ENCODE data around the gene UNC93B1.
"Not testable (repeated sequence)": the region's sequence is repeated elsewhere in the genome, so short reads cannot be mapped to it uniquely, and the experiment has no call there.

The UNC93B1 gene

GRCh38 chr11:67993821-67994220 lies 10.1 kb downstream of the UNC93B1 start:
- not testable (repeated sequence) for H3K4me3 Mint-ChIP-seq; ATAC-seq (replicated peaks); H3K27me3 Mint-ChIP-seq; H3K9me3 Mint-ChIP-seq; H3K27ac Mint-ChIP-seq; H3K36me3 Mint-ChIP-seq (ENCODE audit: insufficient read depth)
- peaks cover 24 to 30% of the 10 kb centered on the region in 2 donors for H3K4me1 Mint-ChIP-seq (ENCODE audit: low read depth in 2 of 2)
- peak in 2 of 3 experiments; percentile 22 to 31 for DNase-seq

GRCh38 chr11:67991347-67992121 lies 12.4 kb downstream of the UNC93B1 start:
- not testable (repeated sequence) for H3K27me3 Mint-ChIP-seq; H3K36me3 Mint-ChIP-seq (ENCODE audit: insufficient read depth); ATAC-seq (replicated peaks); H3K4me1 Mint-ChIP-seq (ENCODE audit: low read depth in 2 of 2); H3K9me3 Mint-ChIP-seq; DNase-seq
- H3K4me3 Mint-ChIP-seq: peak overlapping the region in 1 of 2 donors; percentile 41
- peak overlapping the region in 1 of 2 donors; percentile 23 for H3K27ac Mint-ChIP-seq

- ATAC-seq (replicated peaks); H3K4me1 Mint-ChIP-seq (ENCODE audit: low read depth in 2 of 2); H3K36me3 Mint-ChIP-seq (ENCODE audit: insufficient read depth); DNase-seq; H3K27me3 Mint-ChIP-seq; H3K9me3 Mint-ChIP-seq: not testable (repeated sequence)
- Mint-ChIP-seq H3K4me3 (peak overlapping the region in 1 of 2 donors; percentile 17), H3K27ac (peak overlapping the region in 1 of 2 donors; percentile 23)
Observed at GRCh38 chr11:67990546-67991346, 13.2 kb downstream of the UNC93B1 start.

GRCh38 chr11:67985302-67985701 lies 18.6 kb downstream of the UNC93B1 start:
- not testable (repeated sequence) for DNase-seq; ATAC-seq (replicated peaks); H3K27ac Mint-ChIP-seq; H3K4me1 Mint-ChIP-seq (ENCODE audit: low read depth in 2 of 2); H3K36me3 Mint-ChIP-seq (ENCODE audit: insufficient read depth); H3K4me3 Mint-ChIP-seq; H3K9me3 Mint-ChIP-seq
- H3K27me3 Mint-ChIP-seq: peaks cover 7 to 25% of the 10 kb centered on the region in 2 donors

GRCh38 chr11:67983951-67984350 lies 19.9 kb downstream of the UNC93B1 start:
- Mint-ChIP-seq H3K36me3 (ENCODE audit: insufficient read depth) (no peaks in the 10 kb centered on the region), H3K4me3 (no peak overlapping the region), H3K9me3 (no peaks in the 10 kb centered on the region), H3K27me3 (peaks cover 13 to 38% of the 10 kb centered on the region in 2 donors), H3K4me1 (ENCODE audit: low read depth in 2 of 2) (no peaks in the 10 kb centered on the region), H3K27ac (no peak overlapping the region)
- DNase-seq: no peak
- ATAC-seq (replicated peaks): no peak

- H3K27me3 Mint-ChIP-seq: peaks cover 21 to 54% of the 10 kb centered on the region in 2 donors
- H3K36me3 Mint-ChIP-seq (ENCODE audit: insufficient read depth); DNase-seq; H3K27ac Mint-ChIP-seq; H3K4me1 Mint-ChIP-seq (ENCODE audit: low read depth in 2 of 2); ATAC-seq (replicated peaks); H3K4me3 Mint-ChIP-seq; H3K9me3 Mint-ChIP-seq: not testable (repeated sequence)
Observed at GRCh38 chr11:67982255-67982857, 21.5 kb downstream of the UNC93B1 start.

- not testable (repeated sequence) for H3K27ac Mint-ChIP-seq; DNase-seq; H3K36me3 Mint-ChIP-seq (ENCODE audit: insufficient read depth); H3K4me3 Mint-ChIP-seq; H3K4me1 Mint-ChIP-seq (ENCODE audit: low read depth in 2 of 2); H3K9me3 Mint-ChIP-seq; ATAC-seq (replicated peaks)
- H3K27me3 Mint-ChIP-seq: peaks cover 26 to 65% of the 10 kb centered on the region in 2 donors
Observed at GRCh38 chr11:67981226-67981625, 22.7 kb downstream of the UNC93B1 start.

- DNase-seq; H3K27ac Mint-ChIP-seq; H3K4me3 Mint-ChIP-seq; H3K4me1 Mint-ChIP-seq (ENCODE audit: low read depth in 2 of 2); H3K9me3 Mint-ChIP-seq; H3K36me3 Mint-ChIP-seq (ENCODE audit: insufficient read depth); ATAC-seq (replicated peaks): not testable (repeated sequence)
- H3K27me3 Mint-ChIP-seq: peaks cover 33 to 76% of the 10 kb centered on the region in 2 donors
Observed at GRCh38 chr11:67978766-67979418, 25.0 kb downstream of the UNC93B1 start.

- DNase-seq; H3K9me3 Mint-ChIP-seq; ATAC-seq (replicated peaks); H3K4me3 Mint-ChIP-seq; H3K4me1 Mint-ChIP-seq (ENCODE audit: low read depth in 2 of 2); H3K36me3 Mint-ChIP-seq (ENCODE audit: insufficient read depth); H3K27ac Mint-ChIP-seq: not testable (repeated sequence)
- peaks cover 47 to 82% of the 10 kb centered on the region in 2 donors for H3K27me3 Mint-ChIP-seq
Observed at GRCh38 chr11:67974746-67975145, 29.2 kb downstream of the UNC93B1 start.

- DNase-seq; H3K27ac Mint-ChIP-seq; H3K9me3 Mint-ChIP-seq; H3K4me1 Mint-ChIP-seq (ENCODE audit: low read depth in 2 of 2); H3K36me3 Mint-ChIP-seq (ENCODE audit: insufficient read depth); H3K4me3 Mint-ChIP-seq; ATAC-seq (replicated peaks): not testable (repeated sequence)
- peaks cover 13 to 26% of the 10 kb centered on the region in 2 donors for H3K27me3 Mint-ChIP-seq
Observed at GRCh38 chr11:67965830-67966348, 38.0 kb downstream of the UNC93B1 start.

GRCh38 chr11:67964746-67965145 lies 39.2 kb downstream of the UNC93B1 start:
- DNase-seq; H3K9me3 Mint-ChIP-seq; H3K4me3 Mint-ChIP-seq; H3K27ac Mint-ChIP-seq; H3K36me3 Mint-ChIP-seq (ENCODE audit: insufficient read depth); H3K4me1 Mint-ChIP-seq (ENCODE audit: low read depth in 2 of 2); ATAC-seq (replicated peaks): not testable (repeated sequence)
- H3K27me3 Mint-ChIP-seq: peaks cover 21 to 29% of the 10 kb centered on the region in 2 donors

GRCh38 chr11:67963879-67964278 lies 40.0 kb downstream of the UNC93B1 start:
- DNase-seq; H3K4me3 Mint-ChIP-seq; H3K36me3 Mint-ChIP-seq (ENCODE audit: insufficient read depth); H3K27ac Mint-ChIP-seq; H3K4me1 Mint-ChIP-seq (ENCODE audit: low read depth in 2 of 2); ATAC-seq (replicated peaks); H3K9me3 Mint-ChIP-seq: not testable (repeated sequence)
- peaks cover 25 to 35% of the 10 kb centered on the region in 2 donors for H3K27me3 Mint-ChIP-seq

- DNase-seq; H3K4me3 Mint-ChIP-seq; ATAC-seq (replicated peaks); H3K27ac Mint-ChIP-seq; H3K36me3 Mint-ChIP-seq (ENCODE audit: insufficient read depth); H3K9me3 Mint-ChIP-seq; H3K4me1 Mint-ChIP-seq (ENCODE audit: low read depth in 2 of 2): not testable (repeated sequence)
- H3K27me3 Mint-ChIP-seq: peaks cover 25 to 41% of the 10 kb centered on the region in 2 donors
Observed at GRCh38 chr11:67963217-67963616, 40.7 kb downstream of the UNC93B1 start.

Measured in effector memory CD8-positive, alpha-beta T cell (primary cell).